Endodermal cell (in vitro differentiated cells): ENCODE results near the gene CFAP77. TPM values are rescaled to one million over a fixed set of nuclear protein-coding genes. Genes with fewer than 3 reads are reported as not detected.

Experiments
- DNase-seq: peaks from one replicate; pipeline ENCODE4 v3.0.0-alpha.2; 2017
- H3K27ac ChIP-seq: 2 replicates; pipeline ENCODE4 v1.5.1; 2013; ENCODE audit warnings: mild to moderate bottlenecking, low read depth, low read length, moderate library complexity
- H3K27me3 ChIP-seq: 2 replicates; pipeline ENCODE4 v1.6.1; 2013; ENCODE audit warnings: mild to moderate bottlenecking, low read length, moderate library complexity; ENCODE audit not compliant: insufficient read depth, control insufficient read depth, poor library complexity, severe bottlenecking
- H3K36me3 ChIP-seq: 2 replicates; pipeline ENCODE4 v1.7.0; 2013; ENCODE audit warnings: mild to moderate bottlenecking, low read length, moderate library complexity; ENCODE audit not compliant: control insufficient read depth, insufficient read depth
- H3K4me1 ChIP-seq: one replicate; pipeline ENCODE4 v1.7.0; 2013; ENCODE audit warnings: low read length; ENCODE audit not compliant: control insufficient read depth, insufficient read depth
- H3K4me3 ChIP-seq: 2 replicates; pipeline ENCODE4 v1.5.1; 2013; ENCODE audit warnings: mild to moderate bottlenecking, low read length, moderate library complexity
- H3K9ac ChIP-seq: 2 replicates; pipeline ENCODE4 v1.6.1; 2013; ENCODE audit warnings: mild to moderate bottlenecking, low read length, moderate library complexity; ENCODE audit not compliant: poor library complexity, severe bottlenecking; ENCODE audit errors: extremely low read depth
- H3K9me3 ChIP-seq: 2 replicates; pipeline ENCODE4 v1.6.1; 2013; ENCODE audit warnings: mild to moderate bottlenecking, low read length, moderate library complexity; ENCODE audit not compliant: control insufficient read depth
- H3K27ac Mint-ChIP-seq: 2 replicates; pipeline ENCODE4 v1.8.0; 2020; ENCODE audit warnings: mixed read lengths
- H3K27me3 Mint-ChIP-seq: 2 replicates; pipeline ENCODE4 v1.8.0; 2021; ENCODE audit warnings: mild to moderate bottlenecking, mixed read lengths; ENCODE audit not compliant: insufficient read depth
- H3K36me3 Mint-ChIP-seq: 2 replicates; pipeline ENCODE4 v1.8.0; 2020; ENCODE audit warnings: low read depth, mixed read lengths
- H3K4me1 Mint-ChIP-seq: 2 replicates; pipeline ENCODE4 v1.8.0; 2020; ENCODE audit warnings: mixed read lengths
- H3K4me3 Mint-ChIP-seq: 2 replicates; pipeline ENCODE4 v1.8.0; 2020; ENCODE audit warnings: mild to moderate bottlenecking, moderate library complexity, mixed read lengths
- H3K9me3 Mint-ChIP-seq: 2 replicates; pipeline ENCODE4 v1.8.0; 2020; ENCODE audit warnings: mild to moderate bottlenecking, mixed read lengths
- WGBS, 2 experiments: methylation state at CpG; one replicate each; pipeline versions ENCODE4 v1.1.5 to v1.1.7; 2013; ENCODE audit warnings: missing lambda C conversion rate in 2 of 2, mixed read lengths in 1 of 2; ENCODE audit not compliant: insufficient coverage in 1 of 2, insufficient read length in 1 of 2; 5-methylcytosine and 5-hydroxymethylcytosine counted together
- total RNA-seq, 2 donors: library from RNA; stranded (reverse); fragmentation: NEBNext Ultra II Directional in 1 of 2; extraction: Animal tissue kit (Norgen Biotek cat#: 25700) in 1 of 2; gene quantifications; 2 replicates in 1 of 2; 3 replicates in 1 of 2; pipeline ENCODE4 v1.2.1, GENCODE V29; 2021
- TF ChIP-seq, protein P1 (sequence below): fragments of 200-600 bp; sonication (generic); conservative IDR thresholded peaks from 2 replicates; pipeline ENCODE4 v1.5.0; 2021; ENCODE audit warnings: antibody characterized with exemption, mild to moderate bottlenecking

The CFAP77 gene
- total RNA-seq, 2 donors from 2014 or later, result 1.7 to 2.2 TPM

DNA sequence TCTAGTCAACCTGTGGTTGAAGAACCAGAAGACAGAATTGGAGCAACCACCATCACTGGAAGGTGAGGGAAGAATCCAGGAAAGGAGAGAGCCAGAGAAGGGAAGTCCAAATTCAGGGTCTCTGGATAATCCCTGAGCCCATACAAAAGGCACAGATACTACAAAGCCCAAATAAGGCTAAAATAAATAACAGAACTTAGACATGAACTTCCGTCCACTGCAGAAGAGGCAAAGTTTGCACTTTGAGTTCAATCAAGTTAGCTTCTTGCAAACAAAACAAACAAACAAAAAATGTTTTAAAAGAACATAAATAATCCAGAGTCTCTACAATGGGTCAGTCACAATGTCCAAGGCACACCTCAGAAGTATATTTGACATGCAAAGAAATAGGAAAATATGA lies 21.0 kb downstream of the CFAP77 start:
- TF ChIP-seq, protein P1, sequence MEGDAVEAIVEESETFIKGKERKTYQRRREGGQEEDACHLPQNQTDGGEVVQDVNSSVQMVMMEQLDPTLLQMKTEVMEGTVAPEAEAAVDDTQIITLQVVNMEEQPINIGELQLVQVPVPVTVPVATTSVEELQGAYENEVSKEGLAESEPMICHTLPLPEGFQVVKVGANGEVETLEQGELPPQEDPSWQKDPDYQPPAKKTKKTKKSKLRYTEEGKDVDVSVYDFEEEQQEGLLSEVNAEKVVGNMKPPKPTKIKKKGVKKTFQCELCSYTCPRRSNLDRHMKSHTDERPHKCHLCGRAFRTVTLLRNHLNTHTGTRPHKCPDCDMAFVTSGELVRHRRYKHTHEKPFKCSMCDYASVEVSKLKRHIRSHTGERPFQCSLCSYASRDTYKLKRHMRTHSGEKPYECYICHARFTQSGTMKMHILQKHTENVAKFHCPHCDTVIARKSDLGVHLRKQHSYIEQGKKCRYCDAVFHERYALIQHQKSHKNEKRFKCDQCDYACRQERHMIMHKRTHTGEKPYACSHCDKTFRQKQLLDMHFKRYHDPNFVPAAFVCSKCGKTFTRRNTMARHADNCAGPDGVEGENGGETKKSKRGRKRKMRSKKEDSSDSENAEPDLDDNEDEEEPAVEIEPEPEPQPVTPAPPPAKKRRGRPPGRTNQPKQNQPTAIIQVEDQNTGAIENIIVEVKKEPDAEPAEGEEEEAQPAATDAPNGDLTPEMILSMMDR, result no peak
- no peak overlapping the region for H3K4me3 Mint-ChIP-seq
- Histone ChIP-seq H3K9me3 (no peaks in the 10 kb centered on the region), H3K36me3 (no peaks in the 10 kb centered on the region), H3K9ac (no peak overlapping the region), H3K4me3 (no peak overlapping the region), H3K4me1 (peaks cover 4% of the 10 kb centered on the region), H3K27me3 (peaks cover 2% of the 10 kb centered on the region), H3K27ac (no peak overlapping the region)
- no peaks in the 10 kb centered on the region for H3K27me3 Mint-ChIP-seq
- peaks cover 7% of the 10 kb centered on the region for H3K9me3 Mint-ChIP-seq
- H3K4me1 Mint-ChIP-seq, result peaks cover 36% of the 10 kb centered on the region
- no peak overlapping the region for H3K27ac Mint-ChIP-seq
- 75% methylated on average over 1 of the region's 1 CpG; no CpG with 5 or more reads in 1 of the 2 experiments for WGBS, 2 experiments
- H3K36me3 Mint-ChIP-seq, result no peaks in the 10 kb centered on the region
- DNase-seq, result no peak

DNA sequence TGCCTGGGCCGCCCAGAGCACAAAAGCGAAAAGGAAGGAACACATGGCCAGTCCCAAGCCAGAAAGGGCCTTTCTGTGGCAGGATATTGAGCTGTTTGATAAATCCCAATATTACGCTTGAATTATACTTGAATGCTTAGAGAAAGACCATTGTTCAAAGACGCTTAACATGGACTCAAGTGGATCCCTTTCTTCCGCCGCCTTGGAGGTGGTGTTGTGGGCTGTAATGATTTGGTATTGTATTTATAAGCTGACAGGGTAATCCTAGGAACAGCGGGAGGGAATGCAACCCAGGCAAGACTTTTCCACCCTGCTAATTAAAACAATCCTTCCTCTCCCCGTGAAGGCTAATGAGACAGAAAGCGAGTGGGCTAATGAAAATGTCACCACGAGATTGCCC lies 24.9 kb downstream of the CFAP77 start:
- Histone ChIP-seq H3K27ac (no peak overlapping the region), H3K9me3 (no peaks in the 10 kb centered on the region), H3K36me3 (no peaks in the 10 kb centered on the region), H3K9ac (no peak overlapping the region), H3K4me3 (no peak overlapping the region), H3K27me3 (no peaks in the 10 kb centered on the region), H3K4me1 (no peaks in the 10 kb centered on the region)
- Mint-ChIP-seq H3K9me3 (peaks cover 9% of the 10 kb centered on the region), H3K27ac (peak overlapping the region; percentile 37), H3K4me3 (no peak overlapping the region), H3K36me3 (no peaks in the 10 kb centered on the region), H3K27me3 (no peaks in the 10 kb centered on the region), H3K4me1 (peaks cover 24% of the 10 kb centered on the region)
- TF ChIP-seq, protein P1, result no peak
- 65 to 80% methylated on average over 1 to 10 of the region's 10 CpGs for WGBS, 2 experiments
- DNase-seq, result no peak

DNA sequence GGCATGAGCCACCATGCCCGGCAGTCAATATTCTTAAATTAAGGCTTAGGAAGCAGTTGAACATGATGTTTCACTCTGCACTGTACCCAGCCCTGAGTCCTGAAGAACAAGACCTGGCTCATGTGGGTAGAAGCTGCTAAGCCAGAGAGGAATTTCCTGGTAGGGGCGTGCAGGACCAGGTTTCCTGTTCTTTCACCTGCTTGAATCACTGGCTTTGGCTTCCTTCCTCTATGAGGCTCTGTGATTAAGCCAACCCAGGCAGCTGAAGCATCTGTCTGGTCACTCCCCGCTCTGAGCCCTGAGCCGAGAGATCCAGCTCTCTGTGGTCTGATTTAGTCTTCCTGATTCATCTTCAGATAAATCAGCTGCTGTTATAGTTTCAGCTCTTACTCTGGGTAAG lies 29.1 kb downstream of the CFAP77 start:
- TF ChIP-seq, protein P1, result no peak
- Histone ChIP-seq H3K9ac (no peak overlapping the region), H3K27me3 (no peaks in the 10 kb centered on the region), H3K4me3 (no peak overlapping the region), H3K4me1 (no peaks in the 10 kb centered on the region), H3K9me3 (no peaks in the 10 kb centered on the region), H3K36me3 (no peaks in the 10 kb centered on the region), H3K27ac (no peak overlapping the region)
- Mint-ChIP-seq H3K36me3 (no peaks in the 10 kb centered on the region), H3K27me3 (no peaks in the 10 kb centered on the region), H3K4me1 (peaks cover 32% of the 10 kb centered on the region), H3K9me3 (peaks cover 2% of the 10 kb centered on the region), H3K27ac (no peak overlapping the region), H3K4me3 (no peak overlapping the region)
- WGBS, 2 experiments, result 91 to 93% methylated on average over 4 of the region's 4 CpGs
- no peak for DNase-seq
